GM21825 (cell line): ENCODE measurements around the gene XPA.
A peak's percentile ranks its signal among the peaks of the same experiment; 100 is the strongest.
"Not testable (repeated sequence)": the region's sequence is repeated elsewhere in the genome, so short reads cannot be mapped to it uniquely, and the experiment has no call there.

Source experiments
- ATAC-seq: cut with Tn5 transposase; IDR thresholded peaks from one replicate; pipeline ENCODE4 v1.9.1; 2021; ENCODE audit warnings: mild to moderate bottlenecking, moderate library complexity; ENCODE audit not compliant: unreplicated experiment

The XPA gene

DNA sequence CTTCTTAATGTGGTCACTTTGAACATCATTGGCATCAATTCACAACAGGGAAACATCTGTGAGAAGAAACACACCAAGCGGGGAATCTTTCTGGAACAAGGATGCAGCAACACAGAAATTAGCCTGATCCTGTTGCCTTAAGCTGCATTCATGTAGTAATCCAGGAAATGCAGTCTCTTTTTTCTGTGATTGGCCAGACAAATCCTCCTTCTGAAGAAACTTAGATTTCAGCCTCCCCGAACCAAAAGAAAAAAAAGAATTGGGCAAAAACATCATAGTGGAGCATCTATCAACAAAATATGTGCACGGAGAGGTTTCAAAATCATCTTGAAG, 7.2 kb upstream of the XPA start:
- no peak for ATAC-seq

DNA sequence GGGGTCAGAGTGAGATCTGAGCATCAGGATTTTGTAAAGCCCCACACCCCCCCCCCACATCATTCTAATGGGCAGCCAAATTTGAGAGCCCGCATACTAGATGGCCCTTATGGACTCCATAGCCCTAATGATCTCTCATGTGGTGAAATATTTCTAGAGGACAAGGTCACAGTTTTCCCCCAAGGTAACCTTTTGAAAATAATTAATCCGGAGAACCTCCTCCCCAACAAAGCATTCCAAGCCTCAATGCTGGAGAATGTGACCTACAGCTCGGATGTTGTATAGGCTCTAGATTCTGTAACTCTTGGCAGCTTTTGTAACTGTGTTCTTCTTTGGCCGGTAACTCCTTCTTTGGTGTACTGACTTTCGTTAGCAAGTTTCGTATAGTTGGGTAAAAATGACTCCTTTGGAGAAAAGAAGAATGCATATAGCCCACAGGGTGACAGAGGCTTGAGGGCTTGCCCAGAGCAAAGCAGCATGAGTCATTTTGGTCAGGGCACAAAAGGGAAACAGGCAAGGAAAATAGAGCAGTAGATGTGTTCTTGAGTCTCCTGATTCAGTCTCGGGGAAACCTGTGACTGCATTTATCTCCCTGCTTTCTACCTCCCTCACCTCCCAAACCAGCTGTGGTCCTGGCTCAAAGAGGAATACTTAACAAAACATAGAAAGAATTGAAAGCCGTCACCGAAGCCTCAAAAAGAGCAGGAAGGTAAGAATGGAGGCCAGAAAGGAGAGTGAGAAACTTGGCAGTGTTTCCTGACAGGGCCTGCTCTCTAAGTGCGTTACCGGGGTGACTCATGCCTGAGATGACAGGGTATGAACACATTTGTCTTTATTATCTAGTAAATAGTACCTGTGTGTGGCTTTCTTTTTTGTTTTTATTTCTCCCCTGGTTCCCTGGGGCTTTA, 6.6 kb upstream of the XPA start:
- peak; percentile 46 for ATAC-seq

DNA sequence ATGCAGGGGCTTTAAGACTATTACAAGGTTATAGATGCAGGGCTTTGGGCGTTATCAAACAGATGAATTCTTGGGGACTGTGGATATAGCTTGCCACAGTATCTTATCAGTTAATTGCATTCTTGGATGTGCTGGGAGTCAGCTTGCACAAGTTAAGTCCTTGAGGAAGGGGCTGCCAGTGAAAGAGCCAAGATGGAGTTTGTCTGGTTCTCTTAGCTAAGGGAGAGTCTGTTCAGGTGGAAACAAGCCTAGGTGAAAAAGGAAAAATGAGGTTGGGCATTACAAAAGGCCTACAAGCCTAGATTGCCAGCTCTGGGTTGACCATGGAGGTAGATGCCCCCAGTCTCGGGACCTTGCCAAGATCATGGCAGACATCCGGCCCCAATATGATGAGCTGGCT, 2.7 kb upstream of the XPA start:
- ATAC-seq: not testable (repeated sequence)

DNA sequence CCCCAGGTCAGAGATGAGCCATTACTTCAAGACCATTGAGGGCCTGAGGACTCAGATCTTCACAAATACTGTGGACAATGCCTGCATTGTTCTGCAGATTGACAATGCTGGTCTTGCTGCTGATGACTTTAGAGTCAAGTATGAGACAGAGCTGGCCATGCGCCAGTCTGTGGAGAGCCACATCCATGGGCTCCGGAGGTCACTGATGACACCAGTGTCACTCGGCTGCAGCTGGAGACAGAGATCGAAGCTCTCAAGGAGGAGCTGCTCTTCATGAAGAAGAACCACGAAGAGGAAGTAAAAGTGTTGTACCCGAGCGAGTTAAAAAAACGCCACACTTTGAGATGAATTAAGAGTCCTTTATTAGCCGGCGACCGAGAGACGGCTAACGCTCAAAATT, 2.1 kb upstream of the XPA start:
- ATAC-seq: not testable (repeated sequence)

DNA sequence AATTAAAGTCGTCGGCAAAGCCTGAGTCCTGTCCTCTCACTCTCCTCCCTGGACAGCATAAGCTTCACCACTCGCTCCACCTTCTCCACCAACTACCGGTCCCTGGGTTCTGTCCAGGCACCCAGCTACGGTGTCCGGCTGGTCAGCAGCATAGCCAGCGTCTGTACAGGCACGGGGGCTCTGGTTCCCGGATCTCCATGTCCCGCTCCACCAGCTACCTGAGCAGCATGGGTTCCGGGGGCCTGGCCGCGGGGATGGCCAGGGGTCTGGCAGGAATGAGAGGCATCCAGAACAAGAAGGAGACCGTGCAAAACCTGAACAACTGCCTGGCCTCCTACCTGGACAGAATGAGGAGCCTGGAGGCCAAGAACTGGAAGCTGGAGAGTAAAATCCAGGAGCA, 1.7 kb upstream of the XPA start:
- no peak for ATAC-seq

DNA sequence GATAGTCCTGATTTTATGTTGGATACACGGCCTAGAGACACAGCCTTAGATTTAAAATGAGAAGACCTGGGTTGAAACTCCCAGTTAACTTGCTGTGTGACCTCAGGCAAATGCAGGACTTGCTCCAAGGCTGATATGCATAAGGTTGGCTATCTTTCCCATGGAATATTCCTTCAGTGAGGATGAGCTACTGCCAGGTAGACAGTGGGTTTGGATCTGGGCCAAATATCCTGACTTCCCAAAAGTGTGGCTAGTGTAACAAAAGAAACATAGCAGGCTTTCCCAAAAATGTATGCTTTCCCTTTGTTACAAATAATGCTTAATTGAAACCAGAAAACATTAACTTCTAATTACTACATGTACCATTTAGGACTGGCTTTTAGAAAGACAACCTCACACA, 697 bp upstream of the XPA start:
- ATAC-seq: no peak

GRCh38 chr9:97695995-97696802, 941 bp downstream of the XPA start:
- no peak for ATAC-seq

DNA sequence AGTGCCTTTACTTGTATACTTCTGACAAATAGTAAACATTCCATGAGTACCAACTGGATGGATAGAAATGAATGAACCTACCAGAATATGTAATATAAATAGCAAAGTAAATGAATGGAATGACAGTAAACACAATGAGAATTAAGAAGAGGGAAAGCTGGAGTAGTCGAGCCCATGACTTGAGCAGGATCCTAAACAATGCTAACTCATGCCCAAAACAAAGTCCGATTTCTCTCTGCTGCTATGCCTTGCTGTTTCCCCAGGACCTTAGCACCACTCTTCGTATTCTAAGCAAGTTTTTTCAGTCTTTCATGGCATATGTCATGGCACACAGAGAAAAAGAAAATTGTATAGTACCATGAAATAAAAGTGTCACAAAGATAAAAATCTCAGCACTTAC, 1.8 kb downstream of the XPA start:
- ATAC-seq: no peak

DNA sequence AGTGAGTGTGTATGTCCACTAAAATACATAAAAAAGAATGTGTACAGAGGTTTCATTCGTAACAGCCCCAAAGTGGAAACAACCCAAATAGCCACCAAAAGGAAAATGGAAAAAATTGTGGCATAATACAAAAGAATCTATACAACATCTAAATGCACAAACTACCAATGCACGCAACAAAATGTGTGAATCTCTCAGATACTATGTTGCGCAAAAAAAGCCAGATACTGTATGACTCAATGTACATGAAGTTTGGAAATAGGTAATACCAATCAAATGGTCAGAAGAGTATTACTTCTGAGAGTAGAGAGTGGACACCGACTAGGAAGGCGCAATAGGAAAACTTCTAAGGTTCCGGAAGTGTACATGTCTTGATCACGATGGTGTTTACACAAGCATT, 2.4 kb downstream of the XPA start:
- no peak for ATAC-seq

DNA sequence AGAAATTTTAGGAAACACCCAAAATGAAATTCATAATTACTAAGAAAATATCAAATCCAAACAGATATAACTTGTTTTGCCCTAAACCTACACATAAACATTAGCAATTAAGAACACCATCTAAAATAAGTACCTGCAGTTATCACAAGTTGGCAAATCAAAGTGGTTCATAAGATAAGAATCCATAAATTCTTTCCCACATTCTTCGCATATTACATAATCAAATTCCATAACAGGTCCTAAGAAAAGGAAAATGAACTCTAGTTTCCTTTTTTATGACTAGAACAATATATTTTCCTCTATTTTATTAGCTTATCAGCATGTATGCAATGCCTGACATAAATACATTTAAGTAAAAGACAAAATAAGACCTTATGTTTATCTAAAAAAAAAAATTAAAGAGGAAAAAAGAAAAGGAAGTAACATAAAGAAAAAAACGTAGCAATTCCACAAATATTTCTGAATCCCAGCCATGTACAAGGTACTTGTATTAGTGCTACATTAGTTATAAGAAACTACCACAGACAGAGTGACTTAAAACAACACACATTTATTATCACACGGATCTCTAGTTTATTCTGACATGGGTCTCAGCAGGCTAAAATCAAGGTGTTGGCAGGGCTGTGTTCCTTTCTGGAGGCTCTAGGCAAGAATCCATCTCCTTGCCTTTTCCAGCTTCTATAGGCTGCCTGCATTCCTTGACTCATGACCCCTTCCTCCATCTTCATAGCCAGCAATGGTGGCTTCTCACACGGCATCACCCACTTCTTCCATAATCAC, 7.5 kb downstream of the XPA start:
- ATAC-seq: no peak

- ATAC-seq: no peak
These were observed 8.5 kb downstream of the XPA start for GRCh38 chr9:97688654-97689053.

DNA sequence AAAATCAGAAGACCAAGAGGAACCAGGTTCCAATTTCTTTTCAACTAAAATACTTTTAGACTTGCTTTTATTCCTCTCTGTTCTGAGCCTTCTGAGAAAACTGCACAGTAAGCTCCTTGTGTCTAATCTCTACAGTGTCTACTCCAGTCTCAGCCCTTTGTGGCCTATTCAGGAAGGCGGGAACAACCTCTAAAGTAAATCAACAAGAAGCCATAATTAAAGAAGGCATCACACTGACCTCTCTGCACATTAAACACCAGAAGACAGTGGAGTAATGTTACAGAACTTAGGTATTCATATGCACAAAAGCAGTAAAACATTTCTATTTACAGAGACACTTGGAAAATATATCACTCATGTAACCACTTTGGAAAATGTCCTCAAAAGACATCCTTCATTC, 14.9 kb downstream of the XPA start:
- no peak for ATAC-seq

GRCh38 chr9:97675655-97676054, 21.5 kb downstream of the XPA start:
- ATAC-seq: no peak

DNA sequence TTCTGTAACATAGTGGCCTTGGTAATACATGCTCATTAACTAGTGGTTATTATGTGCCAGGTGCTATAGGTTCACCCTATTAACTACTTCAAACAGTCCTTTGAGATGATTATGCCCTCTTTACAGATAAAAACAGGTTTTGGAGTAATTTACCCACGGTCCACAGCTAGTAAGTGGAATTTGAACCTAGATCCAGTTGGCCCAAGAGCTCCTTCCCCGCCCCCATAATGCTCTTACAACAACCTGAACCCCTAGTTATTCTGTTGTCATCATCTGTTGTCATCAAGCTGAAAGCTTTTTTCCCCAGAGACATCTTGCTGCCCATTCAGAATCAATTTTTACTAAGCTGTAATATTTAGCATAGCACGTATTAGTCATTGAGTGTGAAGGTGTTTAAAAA, 23.2 kb downstream of the XPA start:
- ATAC-seq: no peak

DNA sequence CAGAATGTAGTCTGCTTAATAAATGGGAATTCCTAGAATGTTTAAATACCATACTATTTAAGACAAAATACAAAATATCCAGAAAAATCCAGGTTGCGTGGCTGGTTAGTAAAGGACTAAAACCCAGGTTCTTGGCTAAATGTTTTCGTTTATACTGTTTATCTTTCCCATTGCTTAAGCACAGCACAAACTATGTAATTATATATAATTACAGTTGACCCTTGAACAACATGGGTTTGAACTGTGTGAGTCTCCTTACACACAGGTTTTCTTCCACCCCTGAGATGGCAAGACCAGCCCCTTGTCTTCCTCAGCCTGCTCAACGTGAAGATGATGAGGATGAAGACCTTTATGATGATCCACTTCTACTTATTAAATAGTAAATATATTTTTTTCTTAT, 24.7 kb downstream of the XPA start:
- ATAC-seq: no peak

DNA sequence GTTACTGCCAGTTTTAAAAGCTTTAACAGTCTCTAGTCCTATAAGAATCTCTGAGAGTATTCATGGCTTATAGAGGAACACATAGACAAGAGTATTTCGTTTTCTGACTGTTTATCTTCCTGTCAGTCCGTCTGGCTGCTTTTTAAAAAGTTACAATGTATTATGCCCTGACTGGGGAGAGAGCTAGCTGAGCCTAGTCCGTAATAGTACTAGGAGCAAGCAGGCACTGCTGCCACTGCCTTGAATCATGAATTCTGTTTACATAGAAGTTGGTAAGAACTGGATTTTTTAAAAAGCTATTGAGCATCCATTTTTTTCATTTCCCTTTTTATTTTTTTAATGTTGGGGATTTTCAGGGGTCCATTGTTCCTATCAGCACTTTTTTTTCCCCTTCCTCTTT, 26.6 kb downstream of the XPA start:
- ATAC-seq: no peak

DNA sequence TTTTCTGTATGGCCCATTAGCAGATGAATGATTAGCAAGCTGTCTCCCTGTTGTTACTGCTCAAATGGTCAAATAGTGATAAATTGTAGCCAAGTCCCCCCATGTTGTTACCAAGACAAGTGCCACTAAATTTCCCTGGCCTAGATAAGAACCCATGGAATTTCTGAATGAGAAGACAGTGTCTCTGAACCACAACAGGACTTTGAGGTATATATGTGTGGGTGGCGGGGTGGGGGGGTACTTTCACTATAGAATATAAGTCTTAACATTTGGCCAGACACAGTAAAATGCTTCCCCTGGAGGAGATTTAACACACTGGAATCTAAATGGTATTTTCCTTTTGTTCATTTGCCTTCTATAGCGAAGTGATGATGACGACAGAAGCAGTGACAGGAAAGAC, 28.7 kb downstream of the XPA start:
- no peak for ATAC-seq

DNA sequence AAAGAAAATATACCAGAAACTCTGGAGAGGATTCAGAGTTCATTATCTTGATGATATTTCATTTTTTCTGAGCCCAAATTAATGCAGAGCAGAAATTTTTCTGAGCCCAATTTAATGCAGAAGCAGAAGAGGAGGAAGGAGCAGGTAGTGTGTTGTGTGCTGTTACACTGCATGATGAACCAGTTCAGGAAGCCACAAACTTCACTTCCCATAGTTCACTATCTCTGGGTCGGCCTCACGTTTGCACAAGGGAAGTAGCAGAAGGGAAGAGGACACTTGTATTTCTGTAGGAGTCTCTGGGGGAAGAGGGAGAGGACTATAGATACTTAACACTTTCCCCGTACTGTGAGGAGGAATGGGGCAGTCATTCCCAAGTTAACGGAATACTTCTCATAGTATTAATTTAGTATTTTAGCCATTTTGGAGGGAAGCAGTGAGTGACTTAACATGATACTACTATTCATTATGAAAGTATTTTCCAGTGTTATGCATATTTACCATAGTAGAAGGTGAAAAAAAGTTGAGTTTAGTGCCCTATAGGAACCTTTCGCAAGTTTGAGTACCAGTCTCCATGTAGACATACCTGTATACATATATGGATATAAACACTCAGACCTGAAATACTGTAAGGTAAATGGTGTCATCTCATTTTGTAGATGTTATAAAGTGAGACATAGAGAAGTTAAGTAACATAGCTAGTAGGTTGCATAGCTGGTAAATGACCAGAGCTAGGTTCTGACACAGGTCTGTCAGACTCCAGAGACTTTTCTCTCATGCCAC, 30.0 kb downstream of the XPA start:
- no peak for ATAC-seq

DNA sequence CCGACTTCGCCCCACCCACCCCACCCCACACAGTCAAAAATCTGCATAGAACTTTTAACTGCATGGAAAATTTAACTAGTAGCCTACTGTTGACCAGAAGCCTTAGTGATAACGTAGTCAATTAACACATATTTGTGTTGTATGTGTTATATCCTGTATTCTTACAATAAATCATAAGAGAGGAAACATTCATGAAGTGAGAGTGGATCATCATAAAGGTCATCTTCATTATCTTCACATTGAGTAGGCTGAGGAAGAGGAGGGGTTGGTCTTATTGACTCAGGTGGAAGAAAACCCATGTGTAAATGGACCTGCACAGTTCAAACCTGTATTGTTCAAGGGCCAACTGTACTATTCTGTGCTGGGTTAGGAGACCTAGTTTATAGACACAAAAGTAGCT, 31.4 kb downstream of the XPA start:
- ATAC-seq: no peak

DNA sequence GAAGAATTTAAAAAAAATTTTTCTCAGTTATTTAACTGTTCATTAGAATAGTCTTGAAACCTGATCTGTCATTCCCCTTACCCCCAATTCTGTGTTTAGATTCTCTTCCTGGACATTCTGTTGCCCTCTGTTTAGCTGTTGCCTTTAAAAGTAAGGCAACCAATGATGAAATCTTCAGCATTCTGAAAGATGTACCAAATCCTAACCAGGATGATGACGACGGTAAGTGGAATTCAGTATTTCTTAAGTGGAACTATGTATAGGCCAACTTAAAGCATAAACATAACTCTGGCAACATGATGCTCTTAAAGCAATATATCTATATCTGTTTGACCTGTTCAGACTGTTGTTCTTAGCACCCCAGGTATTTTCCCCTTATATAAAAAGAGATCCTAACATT, 36.3 kb downstream of the XPA start:
- ATAC-seq: no peak

DNA sequence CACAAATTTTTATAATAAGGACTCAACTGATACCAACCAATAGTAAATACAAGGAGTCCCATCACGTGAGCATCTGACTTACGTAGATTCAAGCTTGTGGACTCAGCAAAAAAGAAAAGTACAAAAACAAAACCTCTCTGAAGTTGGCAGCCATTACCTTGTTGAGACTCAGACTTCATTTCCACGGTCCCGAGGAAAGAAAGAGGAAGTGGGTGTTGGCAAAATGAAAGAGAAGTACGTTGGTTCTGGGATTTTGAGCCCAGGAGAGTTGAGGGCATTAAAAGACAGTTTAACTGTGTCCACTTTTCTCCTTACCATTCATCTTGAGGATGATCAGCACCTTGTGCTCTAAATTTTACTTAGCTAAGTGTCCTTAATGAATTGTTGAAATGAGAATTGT, 36.8 kb downstream of the XPA start:
- no peak for ATAC-seq
